Bronchial epithelial cell (primary cell): Measurements from ENCODE around the gene OPCML. TPM values are rescaled to one million over a fixed set of nuclear protein-coding genes. Genes with fewer than 3 reads are reported as not detected.

Experiments used
- DNase-seq: peaks from one replicate; pipeline ENCODE4 v3.0.0-alpha.2; 2010; ENCODE audit warnings: low read depth
- FAIRE-seq: peaks from 2 replicates; lab custom pipeline; 2011; peaks lifted over from hg19 to GRCh38; lab: Jason Lieb, UNC
- H3K27me3 ChIP-seq: 2 replicates; pipeline ENCODE4 v1.5.1; 2011; ENCODE audit warnings: low read length; ENCODE audit not compliant: control insufficient read depth, insufficient read depth
- H3K36me3 ChIP-seq: 2 replicates; pipeline ENCODE4 v1.5.1; 2011; ENCODE audit warnings: low read length; ENCODE audit not compliant: control insufficient read depth, insufficient read depth
- H3K4me3 ChIP-seq: 2 replicates; pipeline ENCODE4 v1.5.1; 2011; ENCODE audit warnings: mild to moderate bottlenecking, low read depth, low read length, control low read depth
- total RNA-seq: library from RNA; depleted of rRNA; stranded (reverse); fragments of >200 nt; gene quantifications from 2 replicates; pipeline ENCODE4 v1.2.1, GENCODE V29; 2014
- TF ChIP-seq, protein P1 (sequence below): IDR thresholded peaks from 2 replicates; pipeline ENCODE4 v1.5.1; 2011; ENCODE audit warnings: mild to moderate bottlenecking, moderate library complexity, low read length, control low read depth, inconsistent platforms; ENCODE audit not compliant: insufficient read depth, severe bottlenecking

The OPCML gene
- total RNA-seq, 1 donor from 2014 or later: not detected

DNA sequence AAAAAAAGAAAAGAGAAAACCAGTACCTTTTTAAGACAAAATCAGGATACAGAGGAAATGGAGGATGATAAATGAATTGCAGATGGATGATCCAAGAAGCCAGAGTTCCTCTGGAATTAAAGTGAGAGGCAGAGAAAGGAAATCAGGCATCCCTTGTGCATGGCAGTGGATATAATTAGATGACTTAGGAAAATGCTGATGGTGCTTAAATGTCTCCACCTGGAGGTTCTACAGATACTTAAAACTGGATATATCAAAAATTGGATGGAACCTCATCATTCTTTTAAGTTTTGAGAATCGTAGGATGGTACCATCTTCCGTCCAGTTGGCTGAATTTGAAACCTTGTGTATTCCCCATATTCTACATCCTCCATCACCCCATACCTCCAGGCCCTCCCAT is 1121.9 kb downstream of the OPCML start:
- TF ChIP-seq, protein P1, sequence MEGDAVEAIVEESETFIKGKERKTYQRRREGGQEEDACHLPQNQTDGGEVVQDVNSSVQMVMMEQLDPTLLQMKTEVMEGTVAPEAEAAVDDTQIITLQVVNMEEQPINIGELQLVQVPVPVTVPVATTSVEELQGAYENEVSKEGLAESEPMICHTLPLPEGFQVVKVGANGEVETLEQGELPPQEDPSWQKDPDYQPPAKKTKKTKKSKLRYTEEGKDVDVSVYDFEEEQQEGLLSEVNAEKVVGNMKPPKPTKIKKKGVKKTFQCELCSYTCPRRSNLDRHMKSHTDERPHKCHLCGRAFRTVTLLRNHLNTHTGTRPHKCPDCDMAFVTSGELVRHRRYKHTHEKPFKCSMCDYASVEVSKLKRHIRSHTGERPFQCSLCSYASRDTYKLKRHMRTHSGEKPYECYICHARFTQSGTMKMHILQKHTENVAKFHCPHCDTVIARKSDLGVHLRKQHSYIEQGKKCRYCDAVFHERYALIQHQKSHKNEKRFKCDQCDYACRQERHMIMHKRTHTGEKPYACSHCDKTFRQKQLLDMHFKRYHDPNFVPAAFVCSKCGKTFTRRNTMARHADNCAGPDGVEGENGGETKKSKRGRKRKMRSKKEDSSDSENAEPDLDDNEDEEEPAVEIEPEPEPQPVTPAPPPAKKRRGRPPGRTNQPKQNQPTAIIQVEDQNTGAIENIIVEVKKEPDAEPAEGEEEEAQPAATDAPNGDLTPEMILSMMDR: no peak
- FAIRE-seq (no peak), DNase-seq (no peak)
- Histone ChIP-seq H3K4me3 (no peak overlapping the region), H3K27me3 (no peaks in the 10 kb centered on the region), H3K36me3 (no peaks in the 10 kb centered on the region)

DNA sequence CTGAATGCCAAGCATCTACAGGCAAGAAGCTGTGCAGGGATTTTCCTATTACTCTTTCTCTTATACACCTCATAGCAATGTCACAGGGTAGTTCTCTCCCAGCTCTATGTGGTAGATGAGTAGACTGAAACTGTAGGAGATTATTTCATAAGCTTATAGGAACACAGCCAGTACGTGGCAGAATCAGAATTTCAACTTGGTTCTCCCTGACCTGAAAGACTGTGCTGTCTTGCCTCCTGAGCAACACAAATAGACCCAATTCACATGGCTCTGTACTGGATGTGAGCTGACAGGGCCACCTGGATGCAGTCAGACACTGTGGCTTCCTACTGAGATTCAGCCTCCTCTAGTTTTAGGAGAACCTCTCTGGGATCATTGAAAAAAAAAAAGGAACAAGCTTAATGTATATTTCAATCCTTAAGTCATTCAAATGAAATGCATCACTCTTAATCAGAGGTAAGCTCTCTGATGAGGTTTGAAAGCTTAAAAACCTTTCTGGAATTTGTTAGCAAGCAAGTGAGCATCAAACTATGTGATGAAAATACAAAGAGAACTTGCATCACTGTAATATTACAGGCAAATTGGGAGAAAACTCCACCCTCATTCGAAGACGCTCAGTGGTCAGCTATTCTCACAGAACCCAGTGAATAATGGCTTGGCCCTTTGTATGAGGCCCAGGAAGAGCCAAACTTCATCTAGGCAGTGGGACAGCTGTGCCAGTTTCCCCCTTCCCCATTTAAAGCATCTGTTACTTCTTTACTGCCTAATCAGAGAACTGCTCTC is 1122.5 kb downstream of the OPCML start:
- Histone ChIP-seq H3K36me3 (no peaks in the 10 kb centered on the region), H3K4me3 (no peak overlapping the region), H3K27me3 (no peaks in the 10 kb centered on the region)
- TF ChIP-seq, protein P1: no peak
- DNase-seq (no peak), FAIRE-seq (no peak)

DNA sequence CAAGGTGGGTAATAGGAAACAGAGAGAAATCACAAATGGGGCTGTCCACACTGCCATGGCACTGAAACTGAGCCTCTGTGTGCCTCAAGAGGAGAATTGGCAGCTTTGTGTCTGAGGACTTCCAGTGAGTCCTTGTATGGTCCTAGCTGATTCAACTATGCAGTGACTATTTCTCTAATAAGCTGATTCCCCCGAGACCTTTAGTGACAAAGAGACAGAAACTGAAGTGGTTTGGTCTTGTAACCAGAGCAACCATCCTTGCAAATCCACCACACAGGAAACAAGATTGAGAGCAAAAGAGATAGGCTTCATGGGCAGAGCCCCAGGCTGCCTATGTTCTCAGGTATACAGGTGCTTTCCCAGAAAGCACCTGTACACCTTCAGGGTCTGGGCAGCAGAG is 1123.4 kb downstream of the OPCML start:
- TF ChIP-seq, protein P1: no peak
- Histone ChIP-seq H3K27me3 (no peaks in the 10 kb centered on the region), H3K36me3 (no peaks in the 10 kb centered on the region), H3K4me3 (no peak overlapping the region)
- no peak for FAIRE-seq
- no peak for DNase-seq

DNA sequence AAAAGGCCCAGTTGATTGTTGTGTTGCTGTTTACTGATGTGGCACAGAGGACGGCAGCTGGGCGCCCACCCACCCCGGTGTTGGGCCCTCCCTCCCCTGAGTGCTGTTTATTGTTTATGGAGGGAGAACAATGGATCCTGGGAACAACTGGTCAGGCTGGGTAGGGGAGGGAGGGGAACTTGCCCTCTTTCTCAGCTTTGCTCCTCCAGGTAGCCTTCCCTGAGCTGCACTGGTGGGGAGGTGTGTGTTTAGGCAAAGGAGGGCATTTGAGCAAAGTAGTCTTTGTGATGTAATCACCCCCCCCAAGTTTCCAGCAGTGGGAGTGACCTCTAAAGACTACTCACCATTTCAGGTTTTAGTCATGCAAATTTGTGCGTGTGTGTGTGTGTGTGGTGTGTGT is 1126.6 kb downstream of the OPCML start:
- DNase-seq: no peak
- TF ChIP-seq, protein P1: no peak
- FAIRE-seq: no peak
- no peaks in the 10 kb centered on the region for H3K36me3 ChIP-seq
- no peaks in the 10 kb centered on the region for H3K27me3 ChIP-seq
- H3K4me3 ChIP-seq: no peak overlapping the region

DNA sequence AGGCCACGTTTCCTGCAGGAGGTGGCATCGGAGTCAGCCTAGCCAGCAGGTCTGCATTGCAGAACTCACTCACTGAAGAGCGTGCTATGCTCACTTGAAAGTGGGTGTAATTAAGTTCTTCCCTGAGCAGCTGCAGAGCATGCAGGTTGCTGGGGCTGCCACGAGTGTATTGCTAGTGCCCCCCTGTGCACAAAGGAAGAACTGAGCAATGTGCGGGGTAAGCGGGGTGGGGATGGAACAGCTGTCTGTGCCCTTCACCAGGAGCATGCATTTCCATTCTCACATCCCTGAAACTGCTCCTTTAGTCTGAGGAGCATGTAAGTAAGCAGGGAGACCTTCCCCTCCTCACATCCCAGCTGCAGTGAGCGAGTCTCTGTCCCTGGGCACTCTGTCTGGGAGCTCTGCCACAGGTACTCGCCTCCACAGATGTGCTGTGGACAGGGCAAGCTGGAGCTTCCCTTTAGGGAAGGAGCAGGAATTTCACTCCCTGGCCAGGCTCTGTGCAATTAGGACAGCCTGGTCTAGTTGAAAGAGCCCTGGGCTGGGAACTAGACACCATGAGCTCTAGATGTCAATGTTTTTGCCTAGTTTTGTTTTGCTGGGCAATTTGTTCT is 1130.1 kb downstream of the OPCML start:
- Histone ChIP-seq H3K27me3 (no peaks in the 10 kb centered on the region), H3K4me3 (no peak overlapping the region), H3K36me3 (no peaks in the 10 kb centered on the region)
- FAIRE-seq (no peak), DNase-seq (peak; percentile 1)
- TF ChIP-seq, protein P1: peak; percentile 5
